ENCODE results near the gene CDC42BPG. TPM values are rescaled to one million over a fixed set of nuclear protein-coding genes. Genes with fewer than 3 reads are reported as not detected.

CDC42BPG gene
- polyA plus RNA-seq, 5 donors: 5.6 to 10.0 (median 8.5) TPM

DNA sequence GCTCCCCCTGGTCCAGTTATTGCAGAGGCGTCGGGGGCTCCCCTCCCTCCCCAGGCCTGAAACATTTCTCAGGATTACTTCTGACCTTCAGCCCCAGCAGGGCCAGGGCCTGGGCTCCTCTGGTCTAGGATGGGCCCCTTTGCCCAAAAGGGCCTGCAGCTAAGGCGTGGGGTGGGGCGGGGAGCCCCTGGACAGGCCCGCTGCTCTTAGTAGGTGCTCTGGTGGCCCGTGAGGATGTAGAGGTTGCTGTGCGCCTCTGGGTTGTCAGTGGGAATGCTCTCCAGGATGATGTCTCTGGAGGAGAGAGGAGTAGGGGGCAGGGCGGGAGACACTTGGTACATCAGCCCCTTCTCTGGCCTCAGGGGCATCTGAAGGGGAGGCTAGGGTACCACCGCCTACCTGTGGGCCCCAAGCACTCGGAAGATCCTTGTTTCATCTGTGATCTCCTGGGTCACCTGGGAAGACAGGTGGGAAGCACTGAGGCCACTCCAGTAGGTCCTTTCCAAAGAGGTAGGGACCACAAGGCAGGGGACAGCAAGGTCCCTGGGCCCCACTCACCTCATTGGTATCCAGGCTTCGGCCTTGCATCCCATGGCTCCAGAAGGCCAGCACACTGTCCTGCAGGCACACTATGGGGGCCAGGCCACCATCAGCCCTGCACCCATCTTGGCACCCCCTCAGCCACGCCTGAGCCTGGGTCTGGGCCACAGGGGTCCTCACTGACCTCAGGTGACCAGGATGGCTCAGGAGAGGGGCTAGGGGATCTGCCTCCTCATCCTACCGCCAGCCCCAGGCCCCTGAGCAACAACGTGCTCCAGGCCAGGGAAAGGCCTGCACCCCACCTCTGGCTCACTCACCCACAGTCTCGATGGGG is 54.9 kb downstream of the CDC42BPG start:
- no peak for DNase-seq

DNA sequence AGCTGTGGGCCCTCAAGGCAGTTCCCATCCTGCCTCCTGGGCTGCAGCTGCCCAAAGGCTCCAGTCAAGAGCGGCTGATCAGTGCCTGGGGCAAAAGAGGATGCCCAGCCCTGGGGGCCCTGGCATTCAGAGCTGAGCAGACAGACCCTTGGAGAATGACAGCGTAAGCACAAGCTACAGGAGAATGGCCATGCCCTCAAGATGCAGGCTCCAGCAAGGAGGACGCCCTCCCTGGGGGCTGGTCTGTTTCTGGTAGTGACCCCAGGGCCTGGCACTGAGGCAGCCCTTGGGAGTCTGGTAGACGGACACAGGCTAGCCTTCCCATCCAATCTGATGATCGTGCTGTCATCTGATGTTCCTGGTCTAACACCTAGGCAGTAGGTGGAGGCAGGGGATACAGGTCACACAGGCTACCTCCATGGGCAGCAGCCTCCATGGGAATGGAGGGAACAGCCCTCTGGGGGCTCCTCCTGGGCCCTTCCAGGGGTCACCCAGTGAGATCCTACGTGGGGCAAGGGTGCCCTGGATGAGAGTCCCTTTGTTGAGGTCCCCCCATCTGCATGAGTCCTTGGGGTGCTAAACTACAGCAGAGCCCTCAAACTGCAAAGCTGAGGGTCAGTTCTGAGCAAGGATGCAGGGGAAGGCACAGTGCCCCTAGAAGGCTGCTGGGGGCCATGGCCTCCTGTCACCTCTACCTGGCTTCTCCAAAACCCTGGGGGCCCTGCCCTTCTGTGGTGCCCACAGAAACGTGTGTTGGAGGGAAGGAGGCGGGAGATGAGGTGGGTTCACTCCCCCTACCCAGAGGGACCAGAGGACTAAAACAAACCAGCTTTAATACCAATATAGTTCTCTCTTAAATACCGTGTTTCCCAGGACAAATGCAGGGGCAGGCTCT is 55.9 kb downstream of the CDC42BPG start:
- no peak for DNase-seq

DNA sequence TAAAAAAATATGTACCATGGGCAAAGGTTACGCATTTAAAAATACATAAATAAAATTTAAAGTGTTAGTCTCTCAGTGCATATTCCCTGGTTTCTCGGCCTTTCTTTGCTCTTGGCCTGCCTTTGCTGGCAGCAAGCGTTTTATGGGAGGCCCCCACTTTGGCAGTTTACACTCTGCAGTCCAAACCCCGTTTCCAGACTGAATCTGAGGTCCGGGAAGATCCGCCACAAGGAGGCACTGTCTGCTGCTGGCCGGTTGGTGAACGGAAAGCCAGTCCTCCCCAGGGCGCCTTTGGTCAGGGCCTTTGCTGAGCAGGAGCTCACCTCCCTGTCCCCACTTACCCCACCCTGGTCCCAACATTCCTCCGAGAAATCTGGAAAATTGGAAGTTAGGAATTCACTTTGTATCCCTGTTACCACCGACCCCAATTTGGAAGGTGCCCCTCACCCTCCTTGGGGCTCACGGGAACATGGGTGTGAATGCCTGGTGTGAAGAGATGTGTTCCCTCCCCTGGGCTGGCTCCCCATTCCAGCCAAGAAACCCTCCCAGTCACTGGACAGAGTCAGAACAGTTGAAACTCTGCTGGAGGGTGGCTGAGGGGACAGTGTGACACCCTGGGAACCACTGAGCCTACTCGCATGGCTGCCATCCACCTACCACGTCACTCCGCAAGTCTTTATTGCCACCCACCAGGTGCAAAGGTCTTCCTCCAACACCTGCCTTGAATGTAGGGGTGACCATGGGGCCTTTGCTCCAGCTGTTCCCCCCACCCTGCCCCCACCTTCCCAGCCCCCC is 56.7 kb downstream of the CDC42BPG start:
- DNase-seq: no peak

GRCh38 chr11:64786308-64786707 is 58.1 kb downstream of the CDC42BPG start:
- DNase-seq: no peak

GRCh38 chr11:64784813-64785581 is 59.5 kb downstream of the CDC42BPG start:
- DNase-seq: no peak

DNA sequence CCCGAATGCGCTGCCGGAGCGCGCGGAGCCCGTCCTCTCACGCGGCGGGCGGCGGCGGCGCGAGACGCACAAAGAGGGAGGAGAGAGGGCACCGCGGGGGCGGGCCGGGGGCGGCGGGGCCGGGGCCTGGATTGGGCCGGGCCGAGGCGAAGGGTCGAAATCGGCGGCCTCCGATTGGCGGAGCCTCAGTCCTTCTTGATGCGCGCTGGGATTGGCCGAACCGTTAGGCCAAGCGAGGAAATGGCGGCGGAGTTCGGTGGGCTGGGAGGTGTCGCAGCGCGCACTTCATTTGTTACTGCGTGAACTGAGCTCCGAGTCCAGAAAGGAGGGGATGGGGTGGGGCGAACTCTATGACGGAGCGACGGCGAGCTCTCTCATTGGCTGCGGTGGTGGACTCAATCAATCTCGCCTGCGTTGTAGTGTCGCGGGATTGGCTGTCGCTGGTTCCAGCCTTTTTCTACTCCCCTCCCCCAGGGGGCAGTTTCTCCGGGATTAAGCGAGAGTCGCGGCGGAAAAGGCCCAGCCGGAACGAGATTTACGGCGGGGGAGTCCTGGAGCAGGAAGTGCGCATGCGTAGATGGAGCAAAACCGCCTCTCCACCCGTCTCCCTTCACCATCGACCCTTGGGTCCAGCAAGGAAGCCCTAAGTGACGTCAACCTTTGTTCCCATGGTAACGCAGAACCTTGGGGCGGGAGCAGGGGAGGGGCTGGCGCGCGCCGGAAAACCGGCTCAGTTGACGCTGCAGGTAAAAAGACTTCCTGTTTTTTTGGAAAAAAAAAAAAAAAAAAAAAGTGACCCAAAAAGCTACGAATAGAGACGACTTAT is 65.8 kb downstream of the CDC42BPG start, which contains the start of gene SF1:
SF1 (minus strand) TSS at position 70 of the 826 bp plus-strand sequence. CDS start 150 bp downstream, outside the sequence.
- peak; percentile 100 for DNase-seq

GRCh38 chr11:64778223-64778472 is 66.3 kb downstream of the CDC42BPG start:
- no peak for DNase-seq

GRCh38 chr11:64777449-64778222 is 66.8 kb downstream of the CDC42BPG start:
- DNase-seq: peak; percentile 89 to 92

DNA sequence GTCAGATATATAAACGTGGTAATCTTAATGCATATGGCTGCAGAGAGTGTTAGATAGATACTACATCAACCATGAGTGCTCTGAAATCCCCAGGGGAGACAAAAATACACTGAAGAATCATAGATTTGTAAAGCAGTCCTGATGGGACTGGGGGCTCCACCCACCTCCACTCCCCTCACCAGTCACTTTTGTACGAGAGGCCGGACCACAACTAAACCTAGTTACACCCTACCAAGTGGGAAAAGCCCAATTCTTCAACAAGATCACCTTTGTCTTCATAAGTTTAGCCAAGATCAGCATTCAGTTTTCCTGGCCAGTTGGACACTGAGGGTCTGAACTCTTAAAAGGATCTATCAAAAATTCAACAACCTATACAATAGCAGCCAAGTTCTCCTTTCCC is 67.6 kb downstream of the CDC42BPG start:
- DNase-seq: no peak

- DNase-seq: no peak
These were observed 68.0 kb downstream of the CDC42BPG start for GRCh38 chr11:64776425-64776824.

- DNase-seq: no peak
These were observed 70.3 kb downstream of the CDC42BPG start for GRCh38 chr11:64774144-64774543.

Other genes with a start within 250 kb of the CDC42BPG start
- 10 to 100 TPM in 2 of 5 donors, 1 to 10 TPM in 3; 6.3 to 18.3 (median 9.1) TPM for gene NRXN2, start 121.5 kb downstream of the CDC42BPG start, polyA plus RNA-seq (ENCODE audit: insufficient read depth in 1 of 5, insufficient read length in 5 of 5, low replicate concordance in 1 of 5)
- gene RASGRP2, start 100.5 kb downstream of the CDC42BPG start, polyA plus RNA-seq (ENCODE audit: insufficient read depth in 1 of 5, insufficient read length in 5 of 5, low replicate concordance in 1 of 5): 10 to 100 TPM in 2 of 5 donors, 1 to 10 TPM in 3; 6.5 to 10.7 (median 9.9) TPM
- 10 to 100 TPM in 1 of 5 donors, 1 to 10 TPM in 4; 1.7 to 12.9 (median 2.7) TPM for gene PYGM, start 84.7 kb downstream of the CDC42BPG start, polyA plus RNA-seq (ENCODE audit: insufficient read depth in 1 of 5, insufficient read length in 5 of 5, low replicate concordance in 1 of 5)
- 100 to 1,000 TPM; 394 to 497 (median 409) TPM for gene SF1, start 66.1 kb downstream of the CDC42BPG start, polyA plus RNA-seq (ENCODE audit: insufficient read depth in 1 of 5, insufficient read length in 5 of 5, low replicate concordance in 1 of 5)
- 10 to 100 TPM; 31.6 to 46.6 (median 42.1) TPM for gene MAP4K2, start 41.4 kb downstream of the CDC42BPG start, polyA plus RNA-seq (ENCODE audit: insufficient read depth in 1 of 5, insufficient read length in 5 of 5, low replicate concordance in 1 of 5)
- gene MEN1, start 34.1 kb downstream of the CDC42BPG start, polyA plus RNA-seq (ENCODE audit: insufficient read depth in 1 of 5, insufficient read length in 5 of 5, low replicate concordance in 1 of 5): 10 to 100 TPM; 30.3 to 48.5 (median 37.1) TPM
- 10 to 100 TPM; 38.4 to 65.5 (median 49.2) TPM for gene EHD1, start 34.0 kb upstream of the CDC42BPG start, polyA plus RNA-seq (ENCODE audit: insufficient read depth in 1 of 5, insufficient read length in 5 of 5, low replicate concordance in 1 of 5)
- 10 to 100 TPM; 10.3 to 25.1 (median 15.9) TPM for gene ATG2A, start 72.6 kb upstream of the CDC42BPG start, polyA plus RNA-seq (ENCODE audit: insufficient read depth in 1 of 5, insufficient read length in 5 of 5, low replicate concordance in 1 of 5)
- 10 to 100 TPM; 10.4 to 18.2 (median 13.5) TPM for gene PPP2R5B, start 80.0 kb upstream of the CDC42BPG start, polyA plus RNA-seq (ENCODE audit: insufficient read depth in 1 of 5, insufficient read length in 5 of 5, low replicate concordance in 1 of 5)
- gene GPHA2, start 91.2 kb upstream of the CDC42BPG start, polyA plus RNA-seq (ENCODE audit: insufficient read depth in 1 of 5, insufficient read length in 5 of 5, low replicate concordance in 1 of 5): under 1 TPM in 3 of 5 donors, not detected in 2; 0.15 to 0.27 (median 0.24) TPM
- not detected for gene MAJIN, start 127.5 kb upstream of the CDC42BPG start, polyA plus RNA-seq (ENCODE audit: insufficient read depth in 1 of 5, insufficient read length in 5 of 5, low replicate concordance in 1 of 5)
- gene BATF2, start 152.3 kb upstream of the CDC42BPG start, polyA plus RNA-seq (ENCODE audit: insufficient read depth in 1 of 5, insufficient read length in 5 of 5, low replicate concordance in 1 of 5): 1 to 10 TPM; 3.3 to 4.3 (median 3.9) TPM
- gene ARL2, start 169.5 kb upstream of the CDC42BPG start, polyA plus RNA-seq (ENCODE audit: insufficient read depth in 1 of 5, insufficient read length in 5 of 5, low replicate concordance in 1 of 5): 10 to 100 TPM; 39.1 to 77.6 (median 48.9) TPM
- 10 to 100 TPM; 19.8 to 29.3 (median 24.4) TPM for gene SNX15, start 182.8 kb upstream of the CDC42BPG start, polyA plus RNA-seq (ENCODE audit: insufficient read depth in 1 of 5, insufficient read length in 5 of 5, low replicate concordance in 1 of 5)
- gene SAC3D1, start 196.6 kb upstream of the CDC42BPG start, polyA plus RNA-seq (ENCODE audit: insufficient read depth in 1 of 5, insufficient read length in 5 of 5, low replicate concordance in 1 of 5): 10 to 100 TPM in 3 of 5 donors, 1 to 10 TPM in 2; 8.9 to 16.8 (median 10.4) TPM
- 10 to 100 TPM; 12.0 to 21.2 (median 16.5) TPM for gene NAALADL1, start 213.9 kb upstream of the CDC42BPG start, polyA plus RNA-seq (ENCODE audit: insufficient read depth in 1 of 5, insufficient read length in 5 of 5, low replicate concordance in 1 of 5)
- gene CDCA5, start 239.4 kb upstream of the CDC42BPG start, polyA plus RNA-seq (ENCODE audit: insufficient read depth in 1 of 5, insufficient read length in 5 of 5, low replicate concordance in 1 of 5): 10 to 100 TPM; 12.9 to 25.1 (median 17.9) TPM
- 10 to 100 TPM; 23.5 to 35.3 (median 29.7) TPM for gene ZFPL1, start 239.6 kb upstream of the CDC42BPG start, polyA plus RNA-seq (ENCODE audit: insufficient read depth in 1 of 5, insufficient read length in 5 of 5, low replicate concordance in 1 of 5)